BJ (cell line): Measurements from ENCODE around the gene ALDOC. TPM values are rescaled to one million over a fixed set of nuclear protein-coding genes. Genes with fewer than 3 reads are reported as not detected.

Source experiments
- CTCF ChIA-PET: fragments of 350-600 bp; formaldehyde crosslinking; extraction: SDS; loops from one replicate; lab custom pipeline; 2021; ENCODE audit warnings: antibody characterized with exemption, inconsistent platforms; lab: Yijun Ruan, JAX
- POLR2A ChIA-PET: fragments of 300-600 bp; sonication (Branson Sonifier 250); formaldehyde crosslinking; extraction: SDS; loops from one replicate; lab custom pipeline; 2021; ENCODE audit warnings: antibody characterized with exemption; lab: Charles Lee
- DNase-seq: peaks from one replicate; pipeline ENCODE4 v3.0.0-alpha.2; 2011; ENCODE audit warnings: low read depth
- H3K27me3 ChIP-seq: 2 replicates; pipeline ENCODE4 v1.6.0; 2011; ENCODE audit warnings: low read length; ENCODE audit not compliant: control insufficient read depth, insufficient read depth
- H3K36me3 ChIP-seq: 2 replicates; pipeline ENCODE4 v1.5.1; 2011; ENCODE audit warnings: low read length; ENCODE audit not compliant: control insufficient read depth, insufficient read depth
- H3K4me3 ChIP-seq: 2 replicates; pipeline ENCODE4 v1.5.1; 2011; ENCODE audit warnings: low read depth, mild to moderate bottlenecking, control low read depth, low read length
- CTCF ChIP-seq: IDR thresholded peaks from 2 replicates; pipeline ENCODE4 v1.5.1; 2011; ENCODE audit warnings: low read depth, mild to moderate bottlenecking, control low read depth, inconsistent platforms, low read length, moderate library complexity; ENCODE audit not compliant: insufficient read depth
- polyA plus RNA-seq: library from polyadenylated mRNA; depleted of rRNA; stranded (reverse); fragments of >200 nt; gene quantifications from 2 replicates; pipeline ENCODE4 v1.2.3, GENCODE V29; 2011

Gene ALDOC
- polyA plus RNA-seq, 1 experiment: 65.4 TPM

DNA sequence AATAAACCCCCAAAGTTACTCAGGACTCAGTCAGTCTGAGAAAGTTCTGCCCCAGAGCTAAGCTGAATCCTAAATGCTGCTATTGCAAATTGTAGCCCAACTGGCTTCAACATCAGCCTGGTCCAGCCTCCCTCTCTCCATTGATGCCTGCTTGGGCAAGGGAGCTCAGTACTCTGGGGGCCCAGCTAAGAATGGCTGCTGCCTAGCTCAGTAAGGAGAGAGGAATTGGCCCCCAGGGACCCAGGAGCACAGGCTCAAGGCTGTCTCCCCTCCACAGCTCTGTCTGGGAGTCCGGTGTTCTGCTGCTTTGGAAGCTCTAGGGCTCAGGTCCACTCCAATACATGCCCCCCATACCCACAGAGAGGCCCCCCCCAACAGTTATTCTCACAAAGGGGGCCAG, 25.8 kb downstream of the ALDOC start:
- no peak for TF ChIP-seq CTCF
- Histone ChIP-seq H3K27me3 (no peaks in the 10 kb centered on the region), H3K4me3 (no peak overlapping the region), H3K36me3 (peaks cover 13% of the 10 kb centered on the region)
- ChIA-PET CTCF (interaction anchor here (1.0 to 6.4 kb wide), 6 partner anchors 11 to 66 kb away, joined by 3 to 27 read pairs (median 5); no protein-coding TSS in a partner anchor), POLR2A (no interaction called here)
- DNase-seq: no peak

- no peak for DNase-seq
- Histone ChIP-seq H3K27me3 (no peaks in the 10 kb centered on the region), H3K4me3 (no peak overlapping the region), H3K36me3 (peaks cover 13% of the 10 kb centered on the region)
- CTCF ChIA-PET: interaction anchor here (0.6 to 6.4 kb wide), 11 partner anchors 10 to 204 kb away, joined by 3 to 45 read pairs (median 5); partner anchors contain the start of genes ALDOC and PIGS
- no peak for TF ChIP-seq CTCF
- POLR2A ChIA-PET: no interaction called here
Measured at GRCh38 chr17:28549236-28550132, 27.2 kb downstream of the ALDOC start.

DNA sequence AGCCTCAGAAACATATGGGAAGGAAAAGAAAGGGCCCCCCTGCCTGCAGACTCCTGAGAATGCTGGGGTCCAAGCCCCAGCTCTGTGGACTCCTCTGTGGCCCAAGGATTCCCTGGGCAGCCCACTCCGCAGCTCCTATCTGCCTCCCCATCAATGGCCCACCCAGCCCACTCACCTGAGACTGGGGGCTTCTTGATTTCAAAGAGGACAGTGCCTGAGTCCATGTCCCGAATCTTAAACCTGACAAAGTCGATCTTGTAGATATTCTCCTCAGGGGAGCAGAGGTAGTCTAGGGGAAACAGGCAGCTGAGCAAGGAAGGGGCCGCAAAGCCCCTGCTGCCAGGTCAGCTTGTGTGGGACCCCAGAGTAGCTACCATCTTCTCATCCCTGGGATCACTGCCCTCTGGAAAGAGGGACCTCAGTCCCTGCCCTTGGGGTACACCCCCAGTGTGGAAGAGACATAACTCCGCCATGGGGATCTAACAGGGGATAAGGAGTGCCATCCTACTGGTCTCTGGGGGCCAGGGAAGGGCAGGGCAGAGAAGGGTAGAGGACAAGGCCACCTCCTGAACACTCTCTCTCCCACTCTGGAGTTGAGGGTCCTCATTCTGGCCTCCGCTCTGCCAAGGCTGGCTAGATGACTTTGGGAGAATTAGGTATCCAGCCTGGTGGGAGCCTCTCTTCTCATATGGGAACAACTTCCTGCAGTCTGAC, 28.1 kb downstream of the ALDOC start:
- CTCF ChIA-PET: interaction anchor here (0.6 to 6.4 kb wide), 12 partner anchors 12 to 76 kb away, joined by 3 to 45 read pairs (median 6); partner anchors contain the start of genes ALDOC and PIGS
- H3K36me3 ChIP-seq: peaks cover 7% of the 10 kb centered on the region
- DNase-seq: no peak
- no peak for TF ChIP-seq CTCF
- POLR2A ChIA-PET: no interaction called here
- H3K4me3 ChIP-seq: no peak overlapping the region
- H3K27me3 ChIP-seq: no peaks in the 10 kb centered on the region

- ChIA-PET CTCF (interaction anchor here (0.6 to 6.4 kb wide), 21 partner anchors 12 to 131 kb away, joined by 3 to 45 read pairs (median 4); partner anchors contain the start of genes ALDOC and PIGS), POLR2A (no interaction called here)
- peak; percentile 95 for TF ChIP-seq CTCF
- Histone ChIP-seq H3K36me3 (peaks cover 6% of the 10 kb centered on the region), H3K4me3 (no peak overlapping the region), H3K27me3 (no peaks in the 10 kb centered on the region)
- no peak for DNase-seq
Measured at GRCh38 chr17:28547623-28548416, 28.9 kb downstream of the ALDOC start.
